NCI-H345 (cell line): Measurements from ENCODE around the gene MAP2K6.

ENCODE experiments used
- DNase-seq: peaks from one replicate; lab custom pipeline; 2025; lab: John Stamatoyannopoulos, UW

The MAP2K6 gene

DNA sequence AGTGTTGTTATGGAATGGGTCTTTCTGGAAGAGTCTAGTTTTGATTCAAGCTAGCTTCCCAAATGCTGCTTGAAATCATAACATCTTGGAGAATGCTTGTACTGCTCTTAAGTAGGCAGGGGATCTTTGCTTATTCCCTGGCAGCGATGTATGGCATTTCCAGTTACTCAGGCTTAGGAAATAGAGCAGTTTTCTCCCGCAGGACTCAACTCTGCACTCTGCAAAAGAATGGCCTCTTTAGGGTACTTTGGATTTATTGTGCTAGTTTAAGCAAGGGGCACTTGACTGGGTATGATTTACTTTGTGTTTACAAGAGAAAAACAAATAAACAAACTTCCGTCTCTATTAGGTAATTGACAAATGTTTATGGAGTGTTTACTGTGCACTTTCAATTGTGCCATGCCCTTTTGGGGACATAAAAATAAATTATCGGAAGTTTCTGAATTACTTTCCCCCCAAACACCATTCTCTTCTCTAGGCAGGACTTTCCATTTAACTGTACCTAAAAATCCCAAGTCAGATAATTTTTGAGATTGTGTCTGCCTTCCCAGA lies 164.0 kb downstream of the MAP2K6 start:
- no peak for DNase-seq

DNA sequence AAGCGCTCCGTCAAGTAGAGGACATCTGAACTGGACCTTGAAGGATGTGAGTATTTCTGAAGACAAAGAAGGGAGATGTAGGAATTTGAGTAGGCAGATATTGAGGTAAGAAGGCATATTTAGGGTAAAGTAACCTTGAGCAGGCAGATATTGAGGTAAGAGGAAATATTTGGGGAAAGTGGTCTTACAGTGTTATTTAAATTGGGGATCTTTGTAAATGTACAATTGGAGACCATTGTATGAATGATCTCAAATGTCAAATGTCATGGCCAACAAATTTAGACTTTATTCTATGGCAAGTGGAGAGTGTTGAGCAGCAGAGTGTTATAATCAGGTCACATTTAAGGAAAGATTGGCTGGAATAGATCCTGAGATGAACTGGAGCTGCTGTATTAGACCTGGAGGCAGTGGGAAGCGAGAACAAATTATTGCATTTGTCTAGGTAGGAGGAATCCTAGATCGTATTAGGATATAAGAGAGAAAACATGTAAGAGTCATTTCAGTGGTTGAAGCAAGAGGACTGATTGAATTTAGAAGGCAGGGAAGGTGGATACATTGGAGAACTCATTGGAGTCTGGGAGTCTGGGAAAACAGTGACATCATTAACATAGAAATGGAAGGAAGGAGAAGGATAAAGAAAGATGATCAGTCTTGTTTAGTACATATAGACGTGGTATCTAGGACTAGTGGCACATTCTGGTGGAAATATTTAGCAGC lies 165.6 kb downstream of the MAP2K6 start:
- no peak for DNase-seq

DNA sequence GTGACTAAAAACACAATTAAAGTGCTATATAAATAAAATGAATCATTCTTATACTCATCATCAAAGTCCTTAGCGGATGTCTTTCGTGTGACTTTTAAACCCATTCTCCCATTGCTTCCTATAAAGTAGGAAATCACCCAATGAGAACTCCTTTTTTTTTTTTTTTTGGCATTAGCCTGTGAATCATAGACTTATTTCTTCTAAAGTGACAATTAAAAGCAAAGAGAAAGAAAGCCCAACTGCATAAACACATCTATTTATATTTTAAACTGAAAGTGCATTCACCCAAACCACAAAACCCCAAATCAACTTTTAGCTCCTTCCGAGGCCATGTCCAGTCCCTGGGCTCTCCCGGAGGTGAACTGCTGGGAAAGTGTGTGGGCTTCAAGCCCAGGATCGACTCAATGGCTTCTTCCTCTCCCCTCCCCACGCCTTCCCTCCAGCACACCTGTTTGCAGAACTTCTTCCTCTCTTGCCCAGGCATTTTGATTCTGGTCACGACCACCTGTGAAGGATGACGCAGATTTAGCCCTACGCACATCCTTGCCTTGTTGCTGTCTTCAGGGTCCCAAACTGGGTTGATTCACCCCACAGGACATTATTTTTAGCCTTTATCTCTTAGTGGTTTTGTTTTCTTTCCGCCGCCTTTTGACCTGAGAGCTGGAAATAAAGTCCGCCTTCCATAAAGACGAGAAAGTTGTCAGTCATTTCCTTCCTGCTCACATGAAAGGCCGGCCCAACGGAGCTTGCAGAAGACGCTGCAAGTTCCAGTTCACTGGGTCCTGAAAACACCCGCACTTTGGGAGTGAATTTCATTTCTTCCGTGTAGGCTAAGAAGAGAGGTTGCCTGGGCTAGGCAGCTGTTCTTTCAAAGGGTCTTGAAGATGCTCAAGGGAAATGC lies 166.8 kb downstream of the MAP2K6 start:
- no peak for DNase-seq

DNA sequence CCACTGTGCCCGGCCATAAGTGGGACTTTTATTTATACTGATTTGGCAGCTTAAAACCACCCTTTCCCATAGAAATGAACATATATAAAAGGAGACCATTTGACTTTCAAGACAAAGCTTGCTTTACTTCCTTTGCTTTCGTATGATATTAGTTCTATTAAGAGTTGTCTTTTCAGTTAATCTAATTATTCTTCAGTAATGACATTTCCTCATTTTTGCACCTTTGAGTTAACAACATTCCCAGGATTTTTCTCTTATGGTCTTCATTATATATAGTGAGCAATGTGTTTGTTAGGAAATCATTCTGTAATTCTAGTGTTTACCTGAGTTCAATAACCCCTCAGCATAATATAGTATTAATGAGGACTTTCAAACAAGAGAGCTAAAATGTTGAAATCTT lies 173.8 kb downstream of the MAP2K6 start:
- DNase-seq: no peak

DNA sequence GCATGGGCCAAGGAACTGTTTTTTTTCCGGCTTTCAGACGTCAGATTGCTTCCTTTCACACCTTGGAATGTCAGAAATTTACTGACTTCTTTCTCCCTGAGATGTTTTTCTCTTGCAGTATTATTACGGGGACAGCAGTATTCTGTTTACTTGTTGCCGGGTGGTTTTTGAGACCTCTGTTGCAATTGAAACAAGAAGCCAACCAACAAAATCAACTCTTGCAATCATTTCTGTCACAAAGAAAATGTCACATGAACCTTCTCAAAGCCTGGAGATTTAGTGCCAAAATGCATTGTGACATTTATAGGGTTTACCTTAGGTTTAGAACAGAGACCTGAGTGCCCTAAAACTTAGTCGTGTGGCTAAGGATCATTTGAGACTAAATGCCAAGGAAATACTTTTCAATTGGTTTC lies 174.3 kb downstream of the MAP2K6 start:
- DNase-seq: no peak

DNA sequence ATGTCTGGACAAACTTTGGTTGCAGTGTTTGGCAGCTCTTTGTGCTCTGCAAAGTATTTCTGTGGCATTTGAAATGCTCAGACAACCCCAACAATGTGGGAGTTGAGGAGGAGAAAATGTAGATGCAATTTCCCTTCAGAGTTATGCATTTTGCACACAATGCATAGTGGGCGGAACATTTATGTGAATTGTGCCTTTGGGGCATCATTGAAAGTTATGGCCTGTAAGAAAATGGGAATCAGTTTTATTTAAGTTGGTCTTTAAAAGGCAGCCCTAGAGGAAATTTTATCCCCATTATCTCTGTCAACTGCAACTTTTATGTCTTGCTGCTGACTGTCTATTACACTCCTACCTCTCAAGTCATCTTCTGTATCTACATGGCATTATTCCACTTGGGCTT lies 176.2 kb downstream of the MAP2K6 start:
- no peak for DNase-seq

DNA sequence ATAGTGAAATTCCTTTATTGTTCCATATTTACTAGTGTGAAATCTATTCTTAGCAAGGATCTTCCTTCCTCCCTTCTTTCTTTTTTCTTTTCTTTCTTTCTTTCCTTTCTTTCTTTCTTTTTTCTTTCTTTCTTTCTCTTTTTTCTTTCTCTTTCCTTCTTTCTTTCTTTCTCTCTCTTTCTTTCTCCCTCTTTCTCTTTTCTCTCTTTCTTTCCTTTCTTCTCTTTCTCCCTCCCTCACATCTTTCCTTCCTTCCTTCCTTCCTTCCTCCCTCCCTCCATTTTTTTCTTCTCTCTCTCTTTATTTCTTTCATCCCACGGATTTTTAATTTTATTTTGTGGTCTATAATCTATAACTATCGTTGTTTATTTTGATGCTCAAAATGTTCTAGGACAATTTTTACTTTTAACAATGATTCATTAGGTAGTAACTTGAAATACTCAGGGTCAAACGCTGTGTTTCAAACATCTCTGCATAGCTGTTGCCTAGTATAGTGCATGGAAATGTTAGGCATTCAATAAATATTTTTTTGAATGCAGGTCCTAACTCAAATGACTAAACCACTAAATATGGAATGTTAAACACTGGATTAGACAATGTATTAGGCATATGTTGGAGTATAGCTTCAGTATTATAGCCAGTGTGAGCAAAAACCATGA lies 178.3 kb downstream of the MAP2K6 start:
- no peak for DNase-seq

DNA sequence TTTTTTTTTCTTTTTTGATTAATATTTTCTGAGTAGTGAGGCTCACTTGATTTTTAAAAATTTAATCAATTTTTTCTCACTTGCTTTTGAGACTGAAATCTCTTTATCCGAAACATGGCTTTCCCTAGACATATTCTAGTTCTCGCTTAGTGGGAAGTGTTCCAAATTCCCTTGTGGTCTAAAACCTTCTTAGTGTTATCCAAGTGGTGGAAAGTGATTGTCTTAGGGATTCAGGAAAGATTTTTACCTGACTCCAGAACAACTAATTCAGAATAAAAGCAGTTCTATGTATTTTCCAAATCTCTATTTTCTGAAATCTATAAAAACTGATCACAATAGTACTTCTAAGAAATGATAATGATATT lies 178.8 kb downstream of the MAP2K6 start:
- DNase-seq: no peak

DNA sequence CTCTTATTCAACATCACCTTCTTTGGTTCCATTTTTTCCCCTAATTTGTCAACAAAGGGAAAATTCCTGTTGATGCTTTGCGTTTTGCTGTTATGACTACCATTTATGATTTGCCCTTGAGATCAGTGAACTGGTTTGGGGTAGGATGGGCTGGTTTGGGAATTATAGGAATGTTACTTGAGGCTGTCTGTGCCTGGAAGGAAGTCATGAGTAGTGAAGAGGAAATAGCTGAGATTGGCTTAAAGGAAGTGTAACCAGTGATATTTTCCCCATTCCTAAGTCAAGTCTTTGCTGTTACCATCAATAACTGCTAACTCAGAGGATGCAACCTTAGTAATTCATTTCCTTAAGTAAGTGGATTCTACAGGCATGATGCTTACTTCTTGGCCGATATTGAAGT lies 179.2 kb downstream of the MAP2K6 start:
- DNase-seq: no peak

DNA sequence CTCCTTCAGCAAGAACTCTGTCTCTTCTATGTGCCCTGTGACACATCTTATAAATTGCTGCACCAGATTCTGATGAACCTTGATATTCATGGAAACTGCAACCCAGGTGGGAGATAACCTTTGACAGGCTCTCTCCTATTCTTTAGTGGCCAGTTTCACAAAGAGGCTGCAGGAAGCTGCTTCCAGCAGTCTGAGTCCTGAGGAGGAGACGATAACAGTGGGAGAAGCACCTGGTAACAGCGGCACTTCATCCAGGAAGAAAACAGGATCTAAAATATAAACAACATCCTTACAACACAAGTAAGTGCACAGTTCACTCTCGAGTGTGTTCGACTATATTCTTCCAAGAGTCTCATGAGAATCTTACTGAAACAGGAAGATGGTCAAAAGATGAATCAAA lies 180.1 kb downstream of the MAP2K6 start:
- DNase-seq: no peak

DNA sequence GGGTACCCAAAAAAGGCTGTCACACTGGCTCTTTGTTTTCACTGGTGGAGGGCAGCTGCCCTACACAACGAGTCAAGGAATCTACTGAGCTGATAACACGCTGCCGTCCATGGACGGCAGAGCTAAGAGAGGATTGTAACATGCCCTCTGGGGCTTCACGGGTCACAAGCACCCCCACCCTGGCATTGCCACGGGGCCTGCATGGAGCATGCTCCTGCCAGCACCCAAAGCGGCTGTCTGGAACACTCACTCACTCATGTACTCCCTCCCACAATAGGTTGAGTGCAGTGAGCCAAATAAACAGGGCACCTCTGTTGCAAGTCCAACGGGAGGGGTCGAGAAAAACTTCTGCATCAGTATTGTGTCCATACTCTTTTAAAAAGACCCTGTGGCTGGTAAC lies 181.6 kb downstream of the MAP2K6 start:
- DNase-seq: no peak

DNA sequence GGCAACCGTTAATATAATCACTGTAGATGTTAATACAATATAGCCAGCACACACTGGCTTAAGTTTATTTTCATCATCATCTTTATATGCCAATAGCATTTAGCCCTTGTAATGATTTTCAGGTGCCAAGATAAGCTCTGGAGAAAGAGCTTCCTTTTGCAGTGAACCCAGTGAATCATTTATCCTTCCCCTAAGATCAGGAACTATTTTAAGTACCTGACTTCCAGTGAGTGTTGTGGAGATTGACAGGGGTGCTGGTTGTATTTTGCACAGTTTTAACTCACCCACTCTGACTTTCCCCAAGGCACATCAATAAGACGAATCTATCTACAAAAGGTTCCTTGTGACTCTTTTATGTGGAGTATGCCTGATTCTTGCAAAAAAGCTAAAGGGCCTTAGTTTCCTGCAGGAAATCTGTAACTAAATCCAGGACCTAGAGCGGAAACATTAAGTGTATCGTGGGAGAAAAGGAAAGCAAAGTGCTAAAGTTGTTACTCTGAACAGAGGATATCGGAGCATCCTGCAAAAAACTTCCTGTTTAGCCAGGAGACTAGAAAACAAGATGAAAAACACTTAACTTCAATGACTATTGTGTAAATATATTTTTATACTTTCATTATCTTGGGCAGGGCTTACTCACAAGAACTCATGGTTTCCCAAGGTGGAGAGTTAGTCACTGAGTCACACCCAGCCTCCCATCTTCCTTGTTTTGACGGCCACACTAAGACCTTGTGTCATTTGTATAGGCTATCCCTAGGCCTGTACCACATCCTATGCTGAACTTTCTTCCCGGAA lies 183.6 kb downstream of the MAP2K6 start:
- DNase-seq: no peak

DNA sequence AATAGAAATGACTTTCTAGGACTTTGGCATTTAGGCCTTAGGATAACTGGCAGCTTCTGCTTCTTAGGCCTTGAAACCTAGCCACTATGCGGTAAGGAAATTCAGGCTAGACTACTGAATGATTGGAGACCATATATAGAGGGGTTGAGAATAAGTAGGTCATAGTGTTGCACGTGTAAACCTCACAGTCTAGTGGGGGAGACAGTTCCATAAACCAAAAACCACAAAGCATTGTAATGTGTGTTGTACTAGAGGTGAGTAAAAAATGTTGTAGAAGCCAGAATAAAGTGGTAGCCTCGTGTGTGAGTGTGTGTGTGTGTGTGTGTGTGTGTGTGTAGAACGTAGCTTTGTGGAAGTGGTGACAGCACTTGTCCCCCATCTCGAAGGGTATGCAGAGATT lies 188.5 kb downstream of the MAP2K6 start:
- DNase-seq: no peak
